Cerebellar nuclear complex (tissue), 1 donor: ENCODE data around the gene GRIN2B.

Experiments
- DNase-seq, 2 experiments: peaks; one replicate each; lab custom pipeline; 2025; lab: John Stamatoyannopoulos, UW

The GRIN2B gene

DNA sequence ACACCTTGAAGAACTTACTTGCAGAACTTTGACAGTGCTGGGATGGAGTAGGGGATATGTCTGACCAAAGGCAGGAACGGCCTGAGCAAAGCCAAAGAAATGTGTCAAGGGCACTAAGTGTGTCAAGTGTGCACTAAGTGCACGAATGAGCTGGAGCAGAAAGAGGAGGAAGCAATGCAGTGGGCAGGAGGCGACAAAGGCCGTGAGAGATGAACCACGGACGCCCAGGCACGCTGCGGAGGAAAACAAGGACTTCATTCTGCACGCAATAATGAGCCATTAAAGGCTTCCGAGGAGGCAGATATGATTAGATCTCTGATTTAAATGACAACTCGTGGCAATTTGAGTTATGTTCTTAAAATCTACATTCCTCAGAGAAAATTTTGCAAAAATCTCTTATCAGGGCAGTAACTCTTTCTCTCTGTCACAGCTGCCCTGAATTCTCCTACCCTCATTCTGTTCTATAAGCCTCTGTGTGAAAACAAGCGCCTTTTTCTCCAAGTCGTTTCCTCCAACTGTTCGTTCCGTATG is 25.3 kb downstream of the GRIN2B start:
- DNase-seq, result no peak

GRCh38 chr12:13952096-13952495 is 29.3 kb downstream of the GRIN2B start:
- DNase-seq, result no peak

- no peak for DNase-seq
These were observed 30.9 kb downstream of the GRIN2B start for GRCh38 chr12:13950502-13950901.

- DNase-seq, result no peak
These were observed 32.8 kb downstream of the GRIN2B start for GRCh38 chr12:13948621-13949020.

GRCh38 chr12:13947276-13947946 is 34.0 kb downstream of the GRIN2B start:
- no peak for DNase-seq

DNA sequence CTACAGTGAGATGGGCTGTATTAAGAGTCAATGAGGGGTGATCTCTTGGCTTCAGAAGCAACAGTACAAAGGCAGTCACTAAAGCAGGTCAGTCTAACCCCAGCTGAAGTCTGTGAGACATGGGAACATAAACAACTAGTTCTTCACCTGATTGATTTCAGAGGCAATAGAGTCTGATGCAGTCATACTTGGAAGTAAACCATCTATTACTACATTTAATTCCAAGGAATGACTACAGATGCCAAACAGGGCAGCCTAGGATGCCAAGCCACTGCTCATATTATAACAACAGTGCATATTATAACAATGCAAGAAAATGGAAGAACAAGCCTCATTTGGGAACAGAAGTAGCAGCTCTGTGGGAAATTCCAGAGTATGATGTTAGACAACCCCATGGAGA is 35.8 kb downstream of the GRIN2B start:
- DNase-seq, result no peak

- DNase-seq, result no peak
These were observed 36.2 kb downstream of the GRIN2B start for GRCh38 chr12:13945236-13945635.

GRCh38 chr12:13942826-13943225 is 38.6 kb downstream of the GRIN2B start:
- DNase-seq, result no peak

DNA sequence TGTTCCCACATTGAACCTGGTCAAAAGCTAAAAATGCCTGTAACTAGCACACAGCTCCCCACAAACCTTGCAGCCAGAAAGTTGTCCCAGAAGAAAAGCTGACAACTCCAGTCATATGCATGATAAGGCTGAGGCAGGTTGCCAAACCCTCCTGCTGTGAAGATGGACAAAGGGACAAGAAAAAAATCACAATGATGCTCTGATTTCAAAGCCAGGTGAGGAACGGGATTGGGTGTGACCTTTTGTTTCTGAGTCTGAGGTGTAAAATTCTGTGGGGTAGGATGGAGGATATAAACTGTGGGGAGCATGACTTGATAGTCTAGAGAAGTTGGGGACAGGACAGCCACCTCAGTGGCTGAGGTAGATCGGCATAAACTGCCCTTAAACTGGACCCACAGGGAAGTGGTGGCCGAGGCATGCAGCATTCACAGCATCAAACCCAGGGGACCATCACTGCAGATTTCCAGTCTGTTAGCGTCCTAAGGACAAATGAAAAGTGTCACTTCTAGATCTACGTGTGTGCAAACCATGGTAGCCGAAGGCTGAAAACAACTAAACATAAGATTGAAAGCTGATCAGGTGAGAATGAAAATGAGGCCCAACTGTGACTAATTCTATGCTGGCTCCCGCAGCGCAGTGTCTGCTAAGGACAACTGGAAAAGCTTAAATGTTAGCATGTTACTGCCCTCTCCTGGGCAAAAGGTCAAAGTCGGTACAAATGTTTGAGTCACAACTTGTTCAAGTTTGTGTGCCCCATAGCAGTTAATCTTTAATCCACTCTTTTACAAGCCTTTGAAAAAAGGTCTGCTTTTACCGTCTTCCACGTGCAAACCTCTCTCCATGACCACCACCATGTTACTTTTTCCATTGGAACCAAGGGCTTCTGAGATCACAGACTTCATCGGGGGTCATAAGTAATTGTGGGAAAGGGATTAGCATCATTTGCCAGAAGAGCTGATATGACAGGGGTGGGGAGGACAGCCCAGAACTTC is 39.8 kb downstream of the GRIN2B start:
- no peak for DNase-seq

- DNase-seq, result no peak
These were observed 41.0 kb downstream of the GRIN2B start for GRCh38 chr12:13940335-13940865.

DNA sequence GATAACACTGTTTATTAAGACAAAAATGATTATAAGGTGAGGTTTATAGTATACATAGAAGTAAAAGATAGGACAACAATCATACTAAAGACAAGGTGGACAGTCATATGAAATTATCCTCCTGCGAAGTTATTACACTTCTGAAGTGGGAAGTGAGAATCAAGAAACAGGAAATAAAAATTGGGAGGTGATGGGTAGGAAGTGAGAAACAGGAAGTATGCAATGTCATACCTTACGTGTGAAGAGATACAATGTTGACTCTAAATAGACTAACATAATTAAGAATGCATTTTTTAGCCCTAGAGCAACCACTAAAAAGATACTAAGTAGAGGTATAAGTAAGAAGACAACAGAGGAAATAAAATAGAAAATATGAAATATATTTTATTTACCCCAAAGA is 43.7 kb downstream of the GRIN2B start:
- no peak for DNase-seq

DNA sequence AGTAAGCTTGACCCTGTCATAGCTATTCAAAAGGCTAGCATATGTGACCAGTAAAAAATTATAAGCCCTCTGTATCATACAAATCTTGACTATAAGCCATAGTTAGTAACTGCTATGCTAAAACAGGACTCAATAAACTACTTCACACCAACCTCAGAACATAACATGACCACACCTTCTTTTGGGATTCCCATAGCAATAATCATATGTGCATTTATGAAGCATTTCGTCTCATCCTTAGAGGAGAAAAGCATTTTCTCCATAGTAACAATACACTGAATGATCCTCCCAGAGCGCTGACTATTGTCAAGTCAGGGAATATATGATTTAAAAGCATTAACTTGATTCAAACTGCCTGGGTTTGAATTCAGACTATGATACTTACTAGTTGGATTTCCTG is 46.2 kb downstream of the GRIN2B start:
- DNase-seq, result no peak
